NCI-H82 treated with DMSO at 0.1 percent for 48 hours (cell line): ENCODE measurements around the gene MAP2K4.

Experiments used
- DNase-seq: peaks from one replicate; lab custom pipeline; 2025; ENCODE audit not compliant: unreplicated experiment; lab: John Stamatoyannopoulos, UW

Gene MAP2K4

DNA sequence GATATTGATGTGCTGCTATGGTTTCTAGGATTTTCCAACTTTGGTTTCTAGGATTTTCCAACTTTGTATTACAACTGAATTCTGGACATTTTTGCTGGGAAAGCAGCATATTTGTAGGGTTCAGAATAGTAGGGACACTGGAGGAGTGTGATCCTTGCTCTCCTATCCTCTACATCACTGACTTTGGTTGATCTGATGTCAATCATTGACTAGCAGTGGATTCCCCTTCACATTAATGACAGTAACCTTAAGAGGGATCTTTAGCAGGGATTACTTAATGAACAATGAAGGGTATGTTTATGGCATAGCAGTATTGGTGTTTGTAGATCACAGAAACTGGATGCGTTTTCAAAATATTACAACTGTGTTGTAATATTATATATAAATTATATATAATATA lies 67.4 kb downstream of the MAP2K4 start:
- no peak for DNase-seq

DNA sequence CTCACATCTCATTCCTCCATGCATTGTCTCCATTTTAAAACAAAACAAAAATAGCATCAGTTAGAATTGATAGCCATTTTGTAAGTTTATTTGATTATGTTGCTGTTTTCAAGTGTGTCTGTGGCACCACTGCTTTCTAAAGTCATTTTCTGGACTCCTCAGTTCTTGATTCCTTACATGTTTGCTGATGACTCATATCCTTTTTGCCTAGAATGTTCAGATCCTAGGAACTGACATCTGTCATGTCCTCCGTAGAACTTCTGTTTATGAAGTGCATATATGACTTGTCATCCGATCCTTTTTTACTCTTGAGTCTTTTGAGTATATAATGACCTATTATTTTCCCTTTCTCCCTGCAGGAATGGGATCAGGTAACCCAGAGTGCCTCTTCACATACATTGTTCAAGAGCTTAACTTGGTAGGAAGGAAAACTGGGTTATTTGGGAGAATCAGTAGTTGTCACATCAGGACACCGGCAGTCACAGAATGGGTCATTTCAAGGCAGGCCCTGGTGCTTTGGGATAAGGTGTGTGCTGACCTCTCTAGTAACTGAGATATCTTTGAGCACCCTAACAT lies 69.2 kb downstream of the MAP2K4 start:
- DNase-seq: no peak

DNA sequence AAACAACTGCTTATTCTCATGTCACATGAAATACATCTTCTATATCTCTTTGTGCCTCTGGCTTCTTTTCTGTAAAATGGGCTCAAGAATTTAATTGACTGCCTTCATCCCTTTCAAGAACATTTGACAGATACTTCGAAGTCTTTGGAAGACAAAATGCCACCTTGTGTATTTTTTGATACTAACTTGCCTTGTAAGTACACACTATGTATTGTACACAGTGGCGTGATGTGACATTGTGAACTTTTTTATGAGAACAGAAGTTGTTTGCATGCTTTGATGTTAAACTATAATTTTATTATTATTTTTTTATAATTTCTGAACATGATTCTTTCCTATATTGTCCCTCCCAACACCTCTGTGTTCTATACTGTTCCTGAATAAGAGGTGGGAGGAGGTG lies 73.7 kb downstream of the MAP2K4 start:
- DNase-seq: no peak

DNA sequence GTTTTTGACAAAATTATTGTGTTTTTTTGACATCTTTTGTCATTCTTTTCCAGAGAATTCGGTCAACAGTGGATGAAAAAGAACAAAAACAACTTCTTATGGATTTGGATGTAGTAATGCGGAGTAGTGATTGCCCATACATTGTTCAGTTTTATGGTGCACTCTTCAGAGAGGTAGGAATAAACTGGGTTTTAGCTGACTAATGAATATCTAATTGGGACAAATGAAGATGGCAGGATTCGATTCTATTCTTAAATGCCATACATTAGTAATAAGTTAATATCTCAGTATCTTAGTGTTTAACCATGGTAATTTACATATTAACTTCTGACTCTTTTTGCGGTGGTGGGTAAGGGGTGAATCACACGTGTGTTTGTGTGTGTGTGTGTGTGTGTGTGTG lies 74.8 kb downstream of the MAP2K4 start:
- no peak for DNase-seq

DNA sequence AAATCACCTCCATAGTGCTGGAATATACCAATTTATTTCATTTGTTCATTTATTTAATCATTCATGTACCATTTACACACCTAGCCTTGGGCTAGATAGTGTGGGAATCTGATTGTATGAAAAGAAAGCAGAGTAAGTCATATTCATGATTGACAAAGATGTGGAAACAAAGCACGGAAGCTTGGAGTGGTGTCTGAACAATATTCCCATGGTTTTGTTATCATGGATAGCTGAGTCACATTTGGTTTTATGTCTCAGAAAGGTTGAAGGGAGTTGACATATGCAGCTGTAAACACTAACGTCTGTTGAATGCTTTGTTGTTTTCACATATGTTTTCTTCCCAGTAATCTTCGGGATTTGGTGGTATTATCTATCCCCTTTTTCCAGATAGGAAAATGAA lies 76.6 kb downstream of the MAP2K4 start:
- no peak for DNase-seq

DNA sequence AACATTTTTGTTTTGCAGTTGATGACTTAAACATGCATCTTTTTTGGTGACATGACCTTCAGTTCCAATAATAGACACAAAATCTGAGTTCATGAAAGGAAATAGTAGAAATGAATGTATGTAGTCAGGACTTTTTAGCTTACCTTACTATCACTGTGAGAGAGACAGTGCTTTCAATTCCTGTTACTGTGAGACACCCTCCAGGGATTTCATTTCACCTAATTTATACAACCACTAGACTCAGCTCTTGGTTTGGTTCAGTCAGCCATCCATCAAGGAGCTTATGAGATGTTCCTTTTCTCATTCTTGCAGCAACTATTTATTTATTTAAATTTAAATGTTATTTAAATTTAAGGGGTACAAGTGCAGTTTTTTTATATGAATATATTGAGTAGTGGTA lies 77.9 kb downstream of the MAP2K4 start:
- DNase-seq: no peak

DNA sequence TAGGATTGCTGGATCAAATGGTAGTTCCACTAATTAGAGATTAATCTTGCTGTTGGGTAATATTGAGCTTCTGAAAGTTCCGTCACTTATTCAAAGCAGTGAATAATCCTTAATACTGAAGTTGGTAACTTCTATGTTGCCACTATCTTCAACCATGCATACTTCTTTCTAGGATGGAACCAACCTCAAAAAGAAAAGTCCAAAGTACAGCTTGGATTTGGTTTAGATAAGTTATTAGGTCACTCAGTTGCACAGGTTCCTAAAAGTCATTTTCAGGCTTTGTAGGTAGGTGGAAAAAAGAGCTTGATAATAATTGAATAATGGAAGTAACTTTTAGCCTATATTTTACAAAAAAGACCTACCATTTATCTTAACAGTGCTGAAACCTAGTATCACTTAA lies 78.7 kb downstream of the MAP2K4 start:
- DNase-seq: no peak

DNA sequence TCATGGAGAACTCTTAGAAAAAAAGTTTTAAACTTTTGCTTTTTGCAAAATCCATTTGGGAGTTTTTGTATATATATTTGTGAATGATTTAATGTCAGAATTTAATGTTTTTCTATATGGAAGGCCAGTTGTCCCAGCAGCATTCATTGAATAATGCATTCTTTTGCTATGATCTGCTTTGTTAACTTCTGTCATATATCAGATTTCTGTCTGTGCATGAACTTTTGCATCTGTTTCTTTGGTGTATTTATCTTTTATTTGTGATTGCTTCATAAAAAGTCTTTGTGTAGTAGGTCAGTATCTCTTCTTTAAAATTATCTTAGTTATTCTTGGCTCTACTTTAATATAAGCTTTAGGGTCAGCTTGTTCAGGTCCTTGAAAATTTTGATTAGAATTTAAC lies 84.2 kb downstream of the MAP2K4 start:
- DNase-seq: no peak

DNA sequence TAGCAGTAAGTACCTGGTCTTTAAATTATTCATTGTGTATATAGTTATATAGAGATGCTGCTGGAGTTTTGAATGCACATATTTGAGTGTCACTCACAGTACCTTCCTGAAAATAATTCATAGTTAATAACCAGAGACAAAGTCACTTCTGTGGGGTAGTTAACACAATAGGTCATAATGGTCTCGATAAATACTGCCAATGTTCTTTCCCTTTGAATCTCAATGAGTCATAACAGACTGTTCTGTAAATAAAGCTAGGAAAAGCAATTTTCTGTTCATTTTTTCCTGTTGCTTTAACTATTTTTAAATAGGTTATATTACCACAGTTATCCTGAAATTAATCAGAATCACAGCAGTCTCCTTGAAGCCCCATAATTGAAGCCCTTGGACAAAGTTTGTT lies 87.2 kb downstream of the MAP2K4 start:
- DNase-seq: no peak

DNA sequence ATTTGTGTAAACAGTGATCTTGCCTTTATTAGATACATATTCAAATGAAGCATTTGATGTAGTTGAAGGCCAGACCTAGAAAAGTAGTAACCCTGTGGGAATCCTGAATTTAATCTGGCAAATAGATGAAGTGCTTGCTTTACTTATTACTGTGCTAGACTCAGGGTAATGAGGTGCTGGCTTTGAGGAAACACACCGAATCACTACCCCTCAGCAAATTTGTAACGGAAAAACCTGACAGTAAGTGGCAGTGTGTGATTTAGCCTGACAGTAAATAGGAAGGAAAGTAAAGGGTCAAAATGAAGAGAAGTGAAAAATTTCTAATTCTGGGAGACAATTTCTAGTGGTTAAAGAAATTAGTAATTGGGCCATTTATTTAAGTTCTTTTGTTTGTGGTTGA lies 90.2 kb downstream of the MAP2K4 start:
- DNase-seq: no peak

DNA sequence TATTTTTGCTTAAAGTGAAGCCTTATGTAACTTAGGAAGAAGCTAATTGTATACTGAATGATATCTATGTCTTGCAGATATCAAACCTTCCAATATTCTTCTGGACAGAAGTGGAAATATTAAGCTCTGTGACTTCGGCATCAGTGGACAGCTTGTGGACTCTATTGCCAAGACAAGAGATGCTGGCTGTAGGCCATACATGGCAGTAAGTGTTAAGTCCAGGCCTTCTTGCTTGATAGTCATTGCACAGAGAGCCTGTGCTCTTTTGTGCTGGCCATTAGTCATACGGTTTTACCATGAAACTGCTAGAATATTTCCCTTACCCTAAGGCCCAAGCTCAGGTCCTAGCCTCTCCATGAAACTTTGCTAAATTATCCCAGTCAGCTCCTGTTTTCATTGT lies 92.5 kb downstream of the MAP2K4 start:
- DNase-seq: no peak

DNA sequence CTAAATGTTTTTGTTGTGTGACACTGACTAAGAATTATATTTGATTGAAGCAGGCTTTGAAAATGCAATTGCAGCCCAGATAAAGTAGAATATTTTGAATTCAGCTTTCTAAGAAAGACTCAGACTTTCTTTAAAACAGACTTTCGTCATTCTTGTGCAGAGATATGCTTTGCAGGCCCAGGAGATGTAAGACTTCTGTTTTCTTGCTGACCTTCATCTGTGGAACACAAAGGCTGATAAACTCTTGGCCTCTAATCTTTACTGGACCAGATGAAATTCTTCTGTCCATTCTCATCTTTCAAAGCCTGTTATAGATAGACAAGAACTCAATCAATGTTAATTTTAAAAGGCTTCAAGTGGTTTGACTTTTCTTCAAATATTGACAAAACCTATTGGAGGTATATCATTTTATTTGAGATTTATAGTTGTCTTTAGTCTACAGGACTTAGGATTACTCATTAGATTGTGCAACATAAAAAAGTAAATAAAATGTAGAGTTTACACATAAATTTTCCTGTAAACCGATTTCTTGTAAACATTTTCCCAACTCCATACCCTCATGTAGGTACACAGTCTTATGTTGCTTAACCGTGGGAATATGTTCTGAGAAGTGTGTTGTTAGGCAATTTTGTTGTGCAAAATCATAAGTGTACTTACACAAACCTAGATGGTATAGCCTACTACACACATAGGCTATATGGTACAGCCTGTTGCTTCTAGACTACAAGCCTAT lies 94.2 kb downstream of the MAP2K4 start:
- no peak for DNase-seq

DNA sequence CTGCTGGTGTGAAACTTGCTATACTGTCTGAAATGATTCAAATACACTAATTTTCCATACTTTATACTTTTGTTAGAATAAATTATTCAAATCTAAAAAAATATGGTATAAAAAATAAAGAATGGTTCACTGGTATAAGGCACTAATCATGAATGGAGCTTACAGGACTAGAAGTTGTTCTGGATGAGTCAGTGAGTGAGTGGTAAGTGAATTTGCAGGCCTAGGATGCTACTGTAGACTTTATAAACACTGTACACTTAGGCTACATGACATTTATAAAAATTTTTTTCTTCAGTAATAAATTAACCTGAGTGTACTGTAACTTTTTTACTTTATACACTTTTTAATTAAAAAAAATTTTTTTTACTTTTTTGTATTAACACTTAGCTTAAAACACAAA lies 95.5 kb downstream of the MAP2K4 start:
- no peak for DNase-seq

DNA sequence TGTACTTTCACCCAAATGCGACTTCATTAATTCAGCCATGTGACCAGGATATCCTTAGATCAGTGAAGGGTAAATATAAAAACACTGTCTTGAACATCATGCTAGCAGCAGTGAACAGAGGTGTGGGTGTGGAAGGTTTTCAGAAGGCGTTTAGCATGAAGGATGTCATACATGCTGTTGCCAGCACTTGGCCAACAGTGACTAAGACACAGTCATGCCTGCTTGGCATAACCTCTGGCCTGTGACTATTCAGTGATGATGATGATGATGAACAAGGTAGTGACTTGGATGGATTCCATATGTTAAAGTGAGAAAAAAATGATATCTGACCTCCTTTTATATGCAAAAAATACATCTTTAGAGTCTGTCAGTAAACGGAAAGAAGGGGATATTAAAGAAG lies 97.9 kb downstream of the MAP2K4 start:
- no peak for DNase-seq

DNA sequence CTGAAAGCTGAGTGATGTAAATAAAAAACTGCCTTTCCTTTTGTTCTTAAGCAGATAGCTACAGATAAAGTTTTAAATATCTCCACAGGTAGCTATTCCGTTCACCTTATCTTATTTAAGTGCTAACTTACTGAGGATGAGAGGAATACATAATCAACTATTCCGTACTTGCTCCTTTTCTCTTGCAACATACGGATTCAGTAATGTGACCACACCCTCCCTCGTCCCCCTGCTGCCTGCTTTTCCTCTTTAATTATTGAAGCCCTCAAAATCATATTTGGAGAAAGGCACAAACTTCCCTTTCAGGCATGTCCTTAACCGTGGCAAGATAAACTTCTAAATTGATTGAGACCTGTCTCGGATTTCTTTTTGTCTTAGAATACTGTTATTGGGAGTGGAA lies 101.4 kb downstream of the MAP2K4 start:
- no peak for DNase-seq

DNA sequence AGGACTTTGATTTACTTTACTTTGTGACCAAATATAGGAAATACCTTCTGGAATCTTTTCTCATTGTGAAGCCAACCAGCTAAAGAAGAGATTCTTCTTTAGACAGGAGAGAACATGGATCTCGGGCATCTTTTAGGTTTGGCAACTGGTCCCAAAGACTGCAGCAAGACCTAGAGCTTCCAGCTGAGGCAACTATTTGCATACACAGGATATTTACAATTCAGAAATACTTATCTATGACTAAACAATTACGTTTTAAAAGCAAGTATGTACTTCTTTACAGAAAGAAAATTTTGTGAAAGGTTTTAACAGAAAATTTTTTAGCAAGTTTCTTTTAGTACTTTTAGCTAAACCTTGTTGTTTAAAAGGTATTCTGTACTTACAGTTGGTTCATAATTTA lies 106.5 kb downstream of the MAP2K4 start:
- DNase-seq: no peak

DNA sequence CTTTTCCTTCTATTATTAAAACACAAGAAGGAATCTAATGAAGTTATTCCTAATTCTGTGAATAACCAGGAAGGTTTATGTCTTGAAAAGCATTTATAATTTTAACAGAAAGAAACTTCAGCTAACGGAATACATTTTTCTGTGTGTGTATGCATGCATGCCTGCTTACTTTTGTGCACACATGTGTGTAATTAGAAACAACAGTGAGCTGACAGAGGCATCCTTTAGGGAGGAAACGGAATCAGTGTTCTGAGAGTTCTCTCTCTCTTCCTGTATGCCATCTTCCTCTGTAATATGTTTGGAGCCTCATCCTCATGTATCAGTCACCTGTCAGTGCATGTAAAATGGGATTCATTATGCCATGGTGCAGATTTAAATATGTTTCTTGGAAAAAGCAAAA lies 107.0 kb downstream of the MAP2K4 start:
- no peak for DNase-seq

DNA sequence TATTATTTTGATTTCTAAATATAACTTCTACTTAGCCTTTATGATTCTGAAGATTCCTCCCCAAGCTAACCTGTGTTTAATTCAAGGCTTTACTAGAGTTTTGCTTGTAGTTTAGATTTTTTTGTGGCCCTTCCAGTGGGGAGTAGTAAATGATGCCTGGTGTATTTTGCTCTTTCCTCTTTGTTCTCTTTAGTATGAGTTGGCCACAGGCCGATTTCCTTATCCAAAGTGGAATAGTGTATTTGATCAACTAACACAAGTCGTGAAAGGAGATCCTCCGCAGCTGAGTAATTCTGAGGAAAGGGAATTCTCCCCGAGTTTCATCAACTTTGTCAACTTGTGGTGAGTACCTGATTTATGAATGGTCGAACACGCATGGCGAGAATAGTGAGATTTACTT lies 108.3 kb downstream of the MAP2K4 start:
- no peak for DNase-seq

DNA sequence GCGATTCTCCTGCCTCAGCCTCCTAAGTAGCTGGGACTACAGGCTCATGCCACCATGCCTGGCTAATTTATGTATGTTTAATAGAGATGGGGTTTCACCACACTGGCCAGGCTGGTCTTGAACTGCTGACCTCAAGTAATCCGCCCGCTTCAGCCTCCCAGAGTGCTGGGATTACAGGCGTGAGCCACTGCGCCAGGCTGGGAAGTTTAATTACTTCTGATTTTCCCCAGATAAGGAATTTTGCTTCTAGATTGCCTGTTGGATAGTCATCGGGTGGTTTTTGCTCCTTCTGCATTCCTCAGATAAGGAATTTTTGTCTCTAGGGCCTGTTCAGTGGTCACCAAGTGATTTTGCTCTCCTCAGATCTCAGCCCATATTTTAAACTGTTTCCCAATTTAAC lies 112.5 kb downstream of the MAP2K4 start:
- no peak for DNase-seq

DNA sequence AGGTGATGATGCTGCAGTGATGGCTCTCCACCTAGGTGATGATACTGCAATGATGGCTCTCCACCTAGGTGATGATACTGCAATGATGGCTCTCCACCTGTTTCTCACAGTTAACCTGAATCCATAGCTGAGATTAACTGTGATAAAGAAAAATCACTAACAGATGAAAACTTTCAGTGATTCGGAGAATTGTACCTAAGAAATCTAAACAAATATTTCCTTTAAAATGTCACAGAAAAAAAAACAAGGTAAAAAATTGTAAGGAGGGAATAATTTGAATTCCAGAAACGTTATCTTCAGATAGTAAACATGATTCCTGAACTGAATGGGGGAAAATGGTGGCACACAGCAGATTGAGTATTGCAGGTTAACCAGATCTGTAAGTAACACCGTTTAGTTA lies 113.4 kb downstream of the MAP2K4 start:
- no peak for DNase-seq

DNA sequence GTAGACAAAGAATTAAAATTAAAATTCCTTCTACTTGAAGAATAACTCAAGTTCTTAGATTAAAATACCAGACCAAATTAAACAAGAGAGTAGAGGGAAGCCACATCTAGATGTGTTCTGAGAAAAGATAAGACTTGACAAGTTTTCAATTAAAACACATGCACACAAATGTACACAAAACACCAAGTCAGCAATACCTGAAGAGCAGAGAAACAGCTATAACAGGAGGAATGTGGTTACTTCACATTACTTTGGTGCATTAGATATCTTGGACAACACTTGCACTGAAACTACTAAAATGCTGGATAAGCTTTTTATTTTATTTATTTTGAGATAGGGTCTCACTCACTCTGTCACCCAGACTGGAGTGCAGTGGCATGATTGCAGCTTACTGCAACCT lies 113.9 kb downstream of the MAP2K4 start:
- DNase-seq: no peak

DNA sequence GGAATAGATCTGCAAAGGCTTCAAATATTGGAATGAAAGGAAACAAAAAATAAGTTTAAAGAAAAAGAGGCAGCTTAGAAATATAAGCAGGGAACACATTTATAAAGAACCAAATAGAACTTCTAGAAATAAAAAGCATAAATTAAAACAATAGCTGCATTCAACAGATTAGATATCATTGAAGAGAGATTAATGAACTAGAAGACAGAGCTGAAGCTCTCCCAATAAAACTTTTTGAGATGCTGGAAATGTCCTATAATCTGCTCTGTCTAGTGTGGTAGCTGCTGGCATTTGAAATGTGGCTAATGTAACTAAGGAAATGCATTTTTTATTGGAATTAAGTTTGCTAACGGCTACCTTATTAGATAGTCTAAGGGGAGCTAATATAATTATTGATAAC lies 115.6 kb downstream of the MAP2K4 start:
- no peak for DNase-seq

DNA sequence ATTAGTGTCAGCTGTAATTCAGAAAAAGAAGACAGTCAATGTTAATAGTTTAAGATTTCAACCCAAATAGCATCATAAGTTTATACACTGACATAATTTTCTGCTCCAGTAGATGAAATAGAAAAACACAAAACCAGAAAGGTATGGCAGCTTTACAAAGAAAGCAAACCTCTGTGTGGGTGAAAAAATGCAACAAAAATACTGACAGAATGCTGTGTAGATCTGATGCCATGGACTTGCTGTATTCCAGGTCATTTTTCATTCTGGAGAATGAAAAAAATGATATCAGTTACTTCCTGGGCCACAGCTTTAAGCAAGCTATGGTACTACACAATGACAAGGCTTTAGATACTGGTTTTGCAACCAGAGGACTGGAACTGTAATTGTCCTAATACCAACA lies 116.0 kb downstream of the MAP2K4 start:
- DNase-seq: no peak
